ENCODE results near the gene LOX.

LOX gene

DNA sequence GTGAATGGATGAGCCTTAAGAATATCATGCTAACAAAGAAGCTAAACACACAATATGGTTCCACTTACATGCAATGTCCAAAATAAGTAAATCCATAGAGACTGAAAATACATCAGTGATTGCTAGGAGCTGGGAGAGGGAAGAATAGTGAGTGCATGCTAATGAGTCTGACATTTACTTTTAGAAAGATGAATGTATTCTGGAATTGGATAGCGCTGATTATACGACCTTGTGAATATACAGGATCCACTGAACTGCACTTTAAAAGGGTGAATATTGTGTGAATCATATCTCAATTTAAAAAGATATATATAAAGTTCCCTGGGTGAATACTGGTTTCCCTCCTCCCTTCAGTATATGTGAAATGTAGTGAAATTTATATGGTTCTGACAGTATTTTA is 46.2 kb downstream of the LOX start:
- Histone ChIP-seq H3K36me3 (ENCODE audit: control insufficient read depth, insufficient read depth, low read length) (no peaks in the 10 kb centered on the region), H3K9me3 (ENCODE audit: control insufficient read depth, low read length) (no peaks in the 10 kb centered on the region)

DNA sequence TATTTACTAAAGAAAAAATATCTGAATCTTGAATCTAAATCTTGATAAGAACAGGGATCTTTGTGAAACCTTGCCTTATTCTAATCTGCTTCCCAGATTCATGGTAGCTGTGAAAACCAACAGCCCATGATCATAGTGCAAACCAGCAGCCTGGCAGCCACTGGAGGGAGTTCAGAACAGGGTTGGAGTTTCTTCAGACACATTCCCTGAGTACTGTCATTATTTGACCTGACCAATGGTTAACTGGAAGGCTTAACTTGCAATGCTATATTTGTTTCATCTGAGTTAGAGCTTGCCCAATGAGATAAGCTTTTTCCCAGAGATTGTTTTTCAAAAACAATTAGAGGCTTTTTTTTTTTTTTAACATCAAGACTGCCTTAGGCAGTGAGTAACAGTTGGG is 47.8 kb downstream of the LOX start:
- H3K9ac ChIP-seq (ENCODE audit: low read length) = no peak overlapping the region
- H3K9me3 ChIP-seq (ENCODE audit: control insufficient read depth, low read length) = no peaks in the 10 kb centered on the region
- no peaks in the 10 kb centered on the region for H3K4me1 ChIP-seq (ENCODE audit: control insufficient read depth, insufficient read depth, low read length)
- no peaks in the 10 kb centered on the region for H3K27me3 ChIP-seq (ENCODE audit: control insufficient read depth, insufficient read depth, low read length)
- H3K36me3 ChIP-seq (ENCODE audit: control insufficient read depth, insufficient read depth, low read length) = no peaks in the 10 kb centered on the region
- no peak overlapping the region for H3K4me3 ChIP-seq (ENCODE audit: low read length)

More for the DNA sequence above, 46.2 kb downstream of the LOX start:
- Histone ChIP-seq H3K27me3 (ENCODE audit: control insufficient read depth, insufficient read depth, low read length) (no peaks in the 10 kb centered on the region), H3K4me1 (ENCODE audit: control insufficient read depth, insufficient read depth, low read length) (no peaks in the 10 kb centered on the region), H3K4me3 (ENCODE audit: low read length) (no peak overlapping the region), H3K9ac (ENCODE audit: low read length) (no peak overlapping the region)

DNA sequence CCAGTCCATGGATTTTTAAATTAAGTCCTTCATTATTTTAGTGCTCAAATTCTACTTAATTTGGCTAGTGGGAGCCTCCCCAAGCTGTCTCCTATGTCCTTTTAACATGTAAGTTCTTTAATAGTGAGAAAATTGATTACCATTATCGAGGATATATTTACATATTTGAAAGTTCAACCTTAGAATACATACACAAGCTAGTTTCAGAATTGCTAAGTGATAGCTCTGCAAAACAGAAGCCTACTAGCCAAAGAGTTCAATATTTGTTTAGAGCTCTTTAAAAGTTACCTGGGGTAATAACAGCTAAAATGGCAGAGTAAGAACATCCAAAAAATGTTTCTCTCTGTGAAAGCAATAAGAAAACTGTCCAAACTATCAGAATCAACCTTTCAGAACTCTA is 48.2 kb downstream of the LOX start:
- Histone ChIP-seq H3K4me3 (ENCODE audit: low read length) (no peak overlapping the region), H3K27me3 (ENCODE audit: control insufficient read depth, insufficient read depth, low read length) (no peaks in the 10 kb centered on the region), H3K9me3 (ENCODE audit: control insufficient read depth, low read length) (no peaks in the 10 kb centered on the region), H3K36me3 (ENCODE audit: control insufficient read depth, insufficient read depth, low read length) (no peaks in the 10 kb centered on the region), H3K4me1 (ENCODE audit: control insufficient read depth, insufficient read depth, low read length) (no peaks in the 10 kb centered on the region), H3K9ac (ENCODE audit: low read length) (no peak overlapping the region)

DNA sequence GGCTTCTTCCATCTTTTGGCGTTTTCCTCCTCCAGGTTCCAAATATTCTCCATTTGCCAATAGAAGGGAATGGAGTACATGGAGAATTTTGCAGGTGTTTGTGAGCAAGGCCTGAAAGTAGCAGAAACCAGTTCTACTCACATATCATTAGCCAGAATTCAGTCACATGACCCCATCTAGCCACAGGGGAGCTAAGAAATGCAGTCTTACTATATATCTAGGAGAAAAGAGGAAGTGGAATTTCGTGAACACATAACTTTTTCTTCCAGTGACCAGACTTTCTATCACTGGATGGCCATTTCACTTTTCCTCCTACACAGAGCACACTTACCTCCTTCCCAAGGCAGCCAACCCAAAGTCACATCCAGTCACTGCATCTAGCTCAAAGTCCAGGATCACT is 55.1 kb downstream of the LOX start:
- no peaks in the 10 kb centered on the region for H3K36me3 ChIP-seq (ENCODE audit: control insufficient read depth, insufficient read depth, low read length)
- H3K4me3 ChIP-seq (ENCODE audit: low read length) = no peak overlapping the region
- H3K27me3 ChIP-seq (ENCODE audit: control insufficient read depth, insufficient read depth, low read length) = no peaks in the 10 kb centered on the region
- no peak overlapping the region for H3K9ac ChIP-seq (ENCODE audit: low read length)
- H3K4me1 ChIP-seq (ENCODE audit: control insufficient read depth, insufficient read depth, low read length) = no peaks in the 10 kb centered on the region
- H3K9me3 ChIP-seq (ENCODE audit: control insufficient read depth, low read length) = no peaks in the 10 kb centered on the region

GRCh38 chr5:122019919-122020590 is 58.0 kb downstream of the LOX start:
- Histone ChIP-seq H3K4me3 (ENCODE audit: low read length) (no peak overlapping the region), H3K27me3 (ENCODE audit: control insufficient read depth, insufficient read depth, low read length) (no peaks in the 10 kb centered on the region), H3K9ac (ENCODE audit: low read length) (no peak overlapping the region), H3K9me3 (ENCODE audit: control insufficient read depth, low read length) (no peaks in the 10 kb centered on the region), H3K36me3 (ENCODE audit: control insufficient read depth, insufficient read depth, low read length) (no peaks in the 10 kb centered on the region), H3K4me1 (ENCODE audit: control insufficient read depth, insufficient read depth, low read length) (no peaks in the 10 kb centered on the region)

DNA sequence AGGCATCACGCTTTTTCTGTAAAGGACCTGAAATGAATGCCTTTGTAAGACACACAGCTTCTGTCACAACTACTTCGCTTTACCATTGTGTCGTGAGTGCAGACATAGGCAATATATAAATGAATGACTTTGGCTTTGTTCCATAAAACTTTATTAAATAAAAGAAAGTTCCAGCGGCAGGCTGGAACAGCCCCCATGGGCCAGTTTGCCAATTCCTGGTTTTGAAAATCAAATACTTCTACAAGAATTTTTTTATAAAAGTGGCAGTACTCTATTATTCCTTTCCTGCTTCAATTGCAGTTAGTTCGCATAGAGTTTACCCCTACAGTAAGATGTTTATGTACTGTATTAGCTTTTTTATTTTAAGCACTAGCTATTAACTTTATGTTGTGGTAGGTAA is 62.6 kb downstream of the LOX start:
- Histone ChIP-seq H3K4me3 (ENCODE audit: low read length) (no peak overlapping the region), H3K9ac (ENCODE audit: low read length) (no peak overlapping the region), H3K36me3 (ENCODE audit: control insufficient read depth, insufficient read depth, low read length) (no peaks in the 10 kb centered on the region), H3K4me1 (ENCODE audit: control insufficient read depth, insufficient read depth, low read length) (no peaks in the 10 kb centered on the region), H3K9me3 (ENCODE audit: control insufficient read depth, low read length) (no peaks in the 10 kb centered on the region), H3K27me3 (ENCODE audit: control insufficient read depth, insufficient read depth, low read length) (no peaks in the 10 kb centered on the region)

DNA sequence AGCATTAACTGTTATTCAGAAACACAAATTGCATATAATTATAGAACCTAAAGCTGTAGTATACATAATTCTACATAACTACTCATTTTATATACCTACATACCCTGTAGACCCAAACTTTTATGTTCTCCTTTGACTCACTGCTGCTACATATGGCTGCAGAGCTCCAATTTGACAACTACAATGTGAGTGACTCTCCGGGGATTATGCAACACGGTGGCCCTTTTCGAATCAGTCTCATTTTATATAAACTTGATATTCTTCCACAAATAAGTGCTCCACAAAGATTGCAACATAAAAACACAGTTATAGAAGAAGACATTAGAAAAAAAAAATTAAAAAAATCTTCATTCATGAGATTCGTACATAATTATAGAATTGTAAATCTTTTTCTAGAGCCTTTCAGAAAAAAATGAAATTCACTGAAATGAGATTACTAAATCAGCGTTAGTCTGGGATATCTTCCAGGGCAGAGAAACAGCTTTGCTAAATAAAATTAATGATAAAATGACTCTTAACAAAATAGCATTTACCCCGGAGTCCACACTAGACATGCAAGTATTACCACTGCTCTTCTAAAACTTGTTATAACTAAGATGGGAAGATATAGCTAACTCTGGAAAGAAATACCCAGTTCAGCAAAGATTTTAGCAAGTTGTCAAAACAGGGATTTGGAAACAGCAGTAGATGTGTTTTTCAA is 63.7 kb downstream of the LOX start:
- Histone ChIP-seq H3K4me1 (ENCODE audit: control insufficient read depth, insufficient read depth, low read length) (no peaks in the 10 kb centered on the region), H3K36me3 (ENCODE audit: control insufficient read depth, insufficient read depth, low read length) (no peaks in the 10 kb centered on the region), H3K27me3 (ENCODE audit: control insufficient read depth, insufficient read depth, low read length) (no peaks in the 10 kb centered on the region), H3K9ac (ENCODE audit: low read length) (no peak overlapping the region), H3K4me3 (ENCODE audit: low read length) (no peak overlapping the region), H3K9me3 (ENCODE audit: control insufficient read depth, low read length) (no peaks in the 10 kb centered on the region)
